GM18858 (cell line): ENCODE measurements around the gene FOCAD.

Experiments used
- ATAC-seq: cut with Tn5 transposase; IDR thresholded peaks from one replicate; pipeline ENCODE4 v1.9.1; 2021; ENCODE audit not compliant: unreplicated experiment

The FOCAD gene

DNA sequence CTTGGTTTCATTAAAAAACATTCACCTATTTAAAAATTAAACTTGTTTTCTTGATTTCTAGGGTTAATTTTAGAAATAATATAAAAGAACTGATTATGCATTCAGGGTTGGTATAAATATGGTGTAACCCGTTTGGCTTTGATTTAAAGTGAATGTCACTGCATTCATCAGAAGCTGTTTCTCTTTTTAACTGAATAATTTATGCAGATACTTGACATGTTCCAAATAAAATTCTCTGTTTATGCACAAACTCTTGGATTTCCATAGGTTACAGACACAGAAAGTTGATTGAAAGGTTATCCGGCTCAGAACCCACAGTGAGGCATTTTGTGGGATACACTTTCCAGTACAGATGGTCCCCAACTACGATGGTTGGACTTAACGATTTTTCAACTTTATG is 186.1 kb downstream of the FOCAD start:
- ATAC-seq: no peak

DNA sequence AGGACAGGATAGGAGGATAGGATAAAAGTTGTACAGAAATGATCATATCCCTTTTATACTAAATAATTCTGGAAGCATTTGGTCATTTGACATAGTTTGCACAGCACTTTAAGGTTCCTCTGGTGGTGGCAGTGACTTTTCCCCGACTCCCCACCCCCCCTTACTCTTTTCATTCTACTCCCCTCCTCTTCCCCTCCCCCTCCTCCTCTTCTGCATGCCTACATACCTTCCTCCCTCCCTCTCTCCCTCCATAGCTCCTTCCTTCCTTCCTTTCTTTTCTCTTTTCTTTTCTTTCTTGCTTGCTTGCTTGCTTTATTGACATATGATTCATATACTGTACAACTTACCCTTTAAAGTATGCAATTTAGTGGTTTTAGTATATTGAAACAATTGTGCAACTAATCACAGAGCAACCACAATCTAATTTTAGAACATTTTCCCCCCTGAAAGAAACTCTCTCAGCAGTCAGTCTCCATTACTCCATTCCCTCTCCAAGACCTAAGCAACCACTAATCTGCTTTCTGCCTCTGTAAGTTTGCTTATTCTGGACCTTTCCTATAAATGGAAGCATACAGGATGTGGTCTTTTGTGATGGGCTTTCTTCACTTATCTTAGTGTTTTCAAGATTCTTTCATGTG is 188.4 kb downstream of the FOCAD start:
- ATAC-seq: no peak

DNA sequence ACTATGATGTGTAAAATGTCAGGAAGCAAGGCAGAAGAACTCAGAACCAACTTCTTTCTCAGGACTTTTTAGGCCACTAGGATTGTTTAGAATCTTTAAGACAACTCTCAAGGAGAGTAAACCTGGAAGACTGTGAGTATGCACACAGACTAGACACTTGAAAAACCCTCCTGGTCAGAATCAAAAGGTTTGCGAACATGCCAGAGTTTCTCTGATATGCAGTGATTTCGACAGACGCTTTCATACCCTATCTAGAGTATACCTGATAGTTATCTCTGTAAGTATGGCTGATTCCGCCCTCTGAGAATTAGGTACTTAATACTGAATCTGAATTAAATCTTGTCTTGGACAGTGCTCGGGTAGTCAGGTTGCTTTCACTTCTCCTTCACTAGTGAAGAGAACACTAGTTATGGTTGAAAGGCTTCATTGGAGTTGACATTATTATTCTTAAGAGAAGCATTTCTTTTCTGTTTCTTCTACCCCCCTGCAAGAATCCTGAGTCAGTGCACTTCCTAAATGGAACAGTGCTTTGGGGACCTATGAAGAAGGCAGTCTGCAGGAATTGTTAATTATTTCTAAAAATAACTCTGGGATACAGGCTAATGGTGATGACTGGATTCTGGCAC is 189.3 kb downstream of the FOCAD start:
- ATAC-seq: no peak

DNA sequence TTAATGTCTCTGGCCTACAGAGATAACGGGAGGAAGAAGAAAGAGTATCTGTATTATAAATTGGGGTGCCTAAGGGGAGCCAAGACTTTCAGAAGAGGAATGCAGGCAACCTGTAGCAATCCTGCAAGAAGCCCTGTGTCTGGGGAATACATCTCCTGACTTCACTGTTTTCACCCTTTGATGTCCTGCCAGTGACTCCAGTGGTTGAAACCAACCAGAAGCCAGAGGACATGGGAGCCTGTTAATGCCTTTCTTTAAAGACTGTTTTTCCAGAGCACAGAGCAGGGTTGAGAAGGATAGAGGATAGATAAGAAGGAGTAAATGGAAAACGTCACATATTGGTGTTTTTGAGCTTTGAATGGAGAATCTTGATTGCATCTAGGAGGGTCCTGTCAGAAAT is 196.2 kb downstream of the FOCAD start:
- ATAC-seq: no peak

DNA sequence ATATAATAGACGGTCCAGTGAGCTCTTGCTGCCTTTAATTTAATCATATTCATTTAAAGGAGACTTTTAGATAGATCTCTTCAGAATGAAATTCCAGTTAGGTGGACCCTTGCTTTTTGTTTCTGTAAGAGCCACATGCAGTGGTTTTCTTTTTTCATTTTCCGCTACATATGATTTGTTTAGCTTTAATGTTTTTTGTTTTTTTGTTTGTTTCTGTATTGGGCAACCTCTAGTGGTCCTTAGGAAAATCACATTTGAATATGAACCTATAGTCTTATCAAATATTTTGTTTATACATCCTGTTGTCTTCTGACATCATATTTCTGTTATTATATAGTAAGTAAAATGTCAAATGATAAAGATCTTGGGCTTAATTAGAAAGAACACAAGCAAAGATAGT is 196.6 kb downstream of the FOCAD start:
- no peak for ATAC-seq

DNA sequence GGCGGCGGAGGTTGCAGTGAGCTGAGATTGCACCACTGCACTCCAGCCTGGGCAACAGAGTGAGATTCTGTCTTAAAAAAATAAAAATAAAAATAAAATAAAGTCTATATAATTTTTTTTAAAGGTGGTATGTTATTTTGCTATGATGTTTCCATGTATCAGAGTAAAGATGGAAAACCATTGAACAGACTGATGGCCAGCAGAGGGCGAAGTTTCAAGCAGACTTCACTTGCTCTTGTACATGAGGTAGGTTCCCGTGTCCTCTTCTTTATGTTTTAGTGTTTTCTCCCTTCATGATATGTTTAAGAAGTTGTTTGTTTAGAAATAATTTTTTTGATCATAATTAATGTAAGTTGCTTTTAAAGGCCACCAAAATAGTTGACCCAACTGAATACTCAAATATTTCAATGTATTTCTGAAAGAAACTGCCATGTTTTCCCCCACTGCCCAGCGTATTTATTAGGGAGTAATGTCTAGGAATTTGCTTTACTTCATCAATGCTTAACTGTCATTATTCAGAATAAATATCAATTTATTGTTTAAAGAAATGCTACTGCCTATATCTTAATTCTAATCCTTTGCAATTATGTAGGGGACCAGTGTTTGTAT is 201.0 kb downstream of the FOCAD start:
- peak; percentile 69 for ATAC-seq

DNA sequence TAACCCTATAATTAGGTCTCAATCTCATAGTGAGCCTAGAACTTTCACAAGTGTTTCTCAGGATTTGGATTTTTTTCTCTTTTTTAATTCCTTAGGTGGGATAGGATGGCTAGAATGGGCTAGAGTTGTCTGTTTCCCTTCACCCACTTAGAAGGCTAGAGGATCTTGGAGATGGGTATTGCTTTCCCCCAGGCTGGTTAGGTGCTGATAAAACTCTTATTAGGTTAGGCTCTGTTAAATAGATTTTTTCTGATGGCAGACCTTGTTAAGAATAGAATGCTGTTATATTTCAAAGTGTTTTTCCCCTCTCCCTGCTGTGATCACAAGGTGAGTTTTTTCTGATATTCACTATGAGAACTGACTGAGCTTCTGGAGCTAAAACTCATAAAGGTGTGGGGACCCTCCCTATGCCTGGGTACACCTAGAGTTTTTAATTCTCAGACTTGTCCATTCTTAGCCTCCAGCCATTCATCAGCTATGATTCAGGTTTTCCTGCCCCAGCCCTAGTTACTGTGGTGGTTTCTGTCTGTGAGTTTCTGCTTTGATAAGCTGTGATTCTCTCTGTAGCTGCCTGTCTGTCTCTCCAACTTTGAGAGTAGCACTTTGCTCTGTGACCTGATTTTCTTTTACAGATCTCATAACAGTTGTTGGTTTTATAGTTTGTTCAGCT is 215.0 kb downstream of the FOCAD start:
- no peak for ATAC-seq

DNA sequence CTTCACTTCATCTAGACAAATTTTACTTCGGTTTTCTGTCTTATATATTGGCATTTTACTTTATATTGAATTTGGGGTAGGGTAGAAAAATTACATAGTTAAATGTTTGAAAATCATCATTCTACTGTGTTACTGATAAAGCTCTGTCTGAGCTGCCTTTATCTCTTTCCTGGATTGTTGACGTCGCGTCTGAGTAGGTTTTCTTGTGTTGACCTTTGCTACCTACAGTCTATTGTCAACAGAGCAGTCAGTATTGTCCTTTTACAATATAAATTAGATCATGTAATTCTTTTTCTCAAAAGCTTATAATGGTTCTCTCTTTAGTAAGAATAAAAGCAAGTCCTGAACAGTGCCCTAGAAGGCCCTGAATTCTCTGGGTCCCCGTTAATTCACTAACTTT is 219.2 kb downstream of the FOCAD start:
- ATAC-seq: no peak

DNA sequence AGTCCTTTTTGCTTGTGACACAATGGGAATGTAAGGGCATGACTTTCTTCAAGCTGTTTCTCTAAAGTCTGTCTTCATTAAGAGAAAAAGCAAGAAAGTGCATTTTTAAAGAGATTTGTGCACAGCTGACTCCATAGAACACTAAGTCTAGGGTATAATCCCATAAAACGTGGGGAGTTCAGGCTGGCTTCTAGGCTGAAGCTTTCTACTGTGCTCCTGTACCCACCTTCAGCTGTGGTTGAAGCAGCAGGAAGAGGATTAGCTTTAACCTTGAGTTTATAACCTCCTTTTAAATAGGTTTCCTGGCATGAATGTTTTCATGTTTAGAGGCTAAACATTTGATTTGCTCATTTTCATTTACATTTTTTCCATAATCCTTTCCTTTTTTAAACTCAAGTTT is 220.9 kb downstream of the FOCAD start:
- no peak for ATAC-seq

DNA sequence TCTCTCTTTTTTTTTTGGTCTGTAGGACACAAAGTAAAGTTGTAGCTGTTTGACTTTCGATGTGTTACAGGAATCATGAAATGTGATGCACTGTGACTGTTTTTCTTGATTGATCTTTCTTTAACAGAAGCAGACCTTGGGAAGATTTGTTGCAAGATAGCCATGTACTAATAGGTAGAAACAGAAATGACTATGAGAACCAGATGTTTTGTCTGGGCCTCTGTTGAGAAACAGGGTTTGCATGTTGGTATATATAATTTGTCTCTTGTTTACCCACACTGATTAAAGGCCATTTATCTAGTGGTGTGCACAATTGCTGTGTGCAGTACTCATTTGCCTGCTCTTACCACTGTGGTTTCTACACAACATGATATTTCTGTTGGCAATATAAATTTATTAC is 222.3 kb downstream of the FOCAD start:
- ATAC-seq: no peak

DNA sequence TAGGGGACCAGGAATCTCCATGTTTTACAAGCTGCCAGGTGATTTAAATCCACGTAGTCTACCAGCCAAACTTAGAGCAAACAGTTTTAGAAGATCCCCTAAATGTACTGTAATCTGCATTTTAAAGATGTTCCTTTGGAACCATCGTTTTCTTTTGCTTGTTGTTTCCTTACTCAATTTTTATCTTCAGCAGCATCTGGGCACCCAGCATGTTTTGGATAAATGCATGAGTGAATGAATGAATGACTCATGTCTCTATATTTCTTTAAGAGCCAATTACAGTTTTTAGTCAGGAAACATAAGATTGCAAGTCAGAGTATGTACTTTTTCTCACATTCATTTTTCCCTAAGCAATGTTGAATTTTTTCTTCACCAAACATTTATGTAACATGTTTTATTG is 224.4 kb downstream of the FOCAD start:
- no peak for ATAC-seq

DNA sequence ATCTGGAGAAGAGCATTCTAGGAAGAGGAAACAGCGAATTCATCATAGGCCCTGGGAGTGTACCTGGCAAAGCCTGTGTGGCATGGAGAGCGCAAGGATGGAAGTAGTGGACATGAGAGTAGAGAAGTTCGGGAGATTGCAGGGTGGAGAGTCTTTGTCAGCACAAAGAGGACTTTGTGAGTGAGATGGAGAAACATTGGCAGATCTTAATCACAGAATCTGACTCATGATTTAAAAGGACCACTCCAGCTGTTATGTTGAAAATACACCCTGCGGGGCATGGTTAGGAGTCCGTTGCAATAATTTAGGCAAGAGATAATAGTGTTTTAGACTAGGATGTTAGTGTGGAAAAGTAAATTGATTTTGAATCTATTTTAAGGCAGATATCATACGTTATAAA is 230.5 kb downstream of the FOCAD start:
- no peak for ATAC-seq

DNA sequence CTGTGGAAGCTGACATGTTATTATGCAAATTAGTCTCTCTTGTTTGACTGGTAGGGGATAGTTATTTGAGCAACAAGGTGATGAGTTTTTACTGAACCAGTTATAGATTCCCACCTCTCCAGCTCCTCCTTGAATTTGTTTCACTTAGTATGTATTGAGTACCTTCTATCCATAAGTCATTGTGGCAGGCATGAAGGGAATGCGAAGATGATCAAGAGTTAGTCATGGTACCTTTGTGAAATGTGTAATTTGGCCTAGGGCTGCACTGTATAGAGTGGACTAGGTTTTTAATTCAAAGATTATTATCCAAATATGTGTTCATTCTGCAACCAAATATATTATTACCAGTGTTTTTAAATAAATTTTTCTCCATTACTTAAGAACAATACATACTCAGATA is 237.3 kb downstream of the FOCAD start:
- ATAC-seq: no peak

DNA sequence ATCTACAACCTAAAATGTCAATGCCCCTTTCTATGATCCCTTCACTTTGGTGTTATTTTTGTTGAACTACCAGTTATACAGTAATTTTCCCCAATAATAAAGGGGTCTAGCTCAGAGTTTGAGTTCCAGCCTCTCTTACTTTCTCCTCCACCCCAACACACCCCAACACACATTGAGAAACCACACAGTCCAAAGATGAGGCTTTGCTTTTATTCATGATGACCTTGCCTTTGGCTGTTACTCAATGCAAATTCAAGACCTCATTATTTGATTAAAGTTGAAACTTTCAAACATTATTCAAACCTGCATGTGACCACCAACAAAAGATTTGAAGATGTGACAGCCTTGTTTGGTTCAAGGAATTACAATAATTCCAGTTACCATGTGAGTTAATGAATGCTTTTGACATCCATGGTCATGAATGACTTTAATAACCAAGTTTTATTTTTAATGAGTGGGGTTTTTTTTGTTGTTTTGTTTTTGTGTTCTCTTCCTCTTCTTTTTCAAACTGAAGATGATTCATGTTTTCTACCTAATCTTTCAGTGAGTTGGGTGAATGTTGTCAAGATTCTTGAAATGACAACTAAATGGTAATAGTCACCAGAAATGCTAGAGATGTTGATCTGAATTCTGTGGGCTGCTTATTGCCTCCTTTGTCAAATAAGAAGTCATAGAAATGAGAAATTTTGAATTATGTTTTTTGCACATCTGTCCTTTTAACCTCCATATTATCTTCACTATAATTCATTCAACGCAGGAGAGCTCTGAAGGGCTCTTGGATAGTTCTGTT is 241.4 kb downstream of the FOCAD start:
- ATAC-seq: no peak

DNA sequence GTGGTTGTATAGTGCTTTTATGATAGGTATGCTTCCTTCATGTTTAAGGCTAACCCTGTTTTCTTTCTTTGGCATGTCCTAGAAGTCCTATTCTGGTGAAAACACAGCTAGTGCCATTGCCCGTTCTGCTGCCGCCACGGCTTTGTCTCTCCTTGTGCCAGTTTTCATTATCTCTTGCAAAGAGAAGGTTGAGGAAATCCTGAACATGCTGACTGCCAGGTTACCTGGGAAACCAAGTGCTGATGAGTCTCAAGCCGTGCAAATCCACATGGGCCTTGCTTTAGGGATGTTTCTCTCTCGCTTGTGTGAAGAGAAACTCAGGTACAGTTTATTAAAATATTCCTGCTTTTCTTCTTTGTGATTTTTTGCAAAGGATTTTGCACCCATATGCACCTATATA is 245.2 kb downstream of the FOCAD start:
- ATAC-seq: no peak

DNA sequence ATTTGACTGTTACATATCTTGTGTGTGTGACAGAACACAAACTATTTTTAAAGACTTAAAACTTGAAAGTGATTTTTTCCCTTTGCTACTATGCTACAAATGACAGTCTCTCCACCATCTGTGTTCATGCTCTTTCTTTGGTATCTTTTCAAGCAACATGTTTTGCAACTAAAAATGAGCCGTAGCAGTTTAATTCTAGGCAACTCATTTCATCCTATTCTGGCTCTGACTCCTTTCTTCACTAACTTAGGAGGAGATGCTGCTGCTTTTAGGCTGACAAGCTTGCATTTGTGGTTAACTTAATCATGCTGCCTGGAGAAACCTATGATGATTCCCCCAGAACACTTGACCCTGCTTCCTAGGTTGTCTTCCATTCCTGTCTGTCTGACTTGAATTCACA is 246.8 kb downstream of the FOCAD start:
- no peak for ATAC-seq

DNA sequence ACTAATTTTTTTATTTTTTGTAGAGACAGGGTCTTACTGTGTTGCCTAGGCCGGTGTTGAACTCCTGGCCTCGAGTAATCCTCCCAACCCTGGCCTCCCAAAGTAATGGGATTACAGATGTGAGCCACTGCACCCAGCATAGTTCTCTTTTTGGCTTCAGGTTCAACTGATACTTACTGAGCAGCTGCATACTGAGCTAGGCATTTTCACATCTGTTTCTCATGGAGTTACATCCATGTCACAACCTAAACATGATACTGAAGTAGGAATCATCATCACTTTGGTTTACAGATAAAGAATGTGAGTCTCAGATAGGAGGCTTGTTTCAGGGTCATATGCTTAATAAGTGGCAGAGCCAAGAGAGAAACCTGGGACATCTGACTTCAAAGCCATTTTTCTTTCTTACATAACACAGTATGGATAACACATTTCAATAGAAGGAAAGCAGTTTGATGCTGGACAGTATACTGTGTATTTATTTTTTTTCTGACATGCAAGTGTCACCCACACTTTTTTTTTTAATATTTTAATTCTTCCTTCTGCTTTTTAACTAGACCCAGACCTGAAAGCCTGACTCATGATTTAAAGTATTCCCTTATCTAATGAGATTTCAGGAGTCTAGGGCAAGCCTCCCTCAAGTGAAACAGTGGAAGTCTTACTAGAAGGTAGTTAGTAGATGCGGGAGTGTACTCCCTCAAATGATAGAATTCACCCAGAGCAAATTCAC is 256.6 kb downstream of the FOCAD start:
- ATAC-seq: peak; percentile 13

DNA sequence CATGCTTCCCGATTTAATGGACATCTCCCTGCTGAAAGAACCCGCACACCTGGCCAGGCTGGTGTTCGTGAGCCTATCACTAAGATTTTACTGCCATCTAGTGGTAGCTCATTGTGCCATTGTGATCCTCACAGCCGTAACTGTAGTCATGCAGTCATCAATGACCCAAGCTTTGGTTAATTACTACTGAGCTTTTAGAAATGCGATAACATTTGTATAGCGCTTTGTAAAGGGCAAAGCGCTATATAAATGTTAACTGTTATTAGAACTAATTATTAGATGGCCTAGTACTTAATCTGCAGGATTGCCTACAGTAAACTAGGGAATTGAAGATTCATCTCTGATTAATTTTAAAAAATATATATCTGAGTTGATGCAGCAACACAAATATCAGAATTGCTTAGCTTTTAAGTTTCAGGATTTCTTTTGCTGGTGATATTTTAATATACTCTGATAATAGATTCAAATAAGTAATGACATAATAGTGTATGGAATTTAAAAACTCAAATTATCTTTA is 257.2 kb downstream of the FOCAD start:
- ATAC-seq: peak; percentile 98

DNA sequence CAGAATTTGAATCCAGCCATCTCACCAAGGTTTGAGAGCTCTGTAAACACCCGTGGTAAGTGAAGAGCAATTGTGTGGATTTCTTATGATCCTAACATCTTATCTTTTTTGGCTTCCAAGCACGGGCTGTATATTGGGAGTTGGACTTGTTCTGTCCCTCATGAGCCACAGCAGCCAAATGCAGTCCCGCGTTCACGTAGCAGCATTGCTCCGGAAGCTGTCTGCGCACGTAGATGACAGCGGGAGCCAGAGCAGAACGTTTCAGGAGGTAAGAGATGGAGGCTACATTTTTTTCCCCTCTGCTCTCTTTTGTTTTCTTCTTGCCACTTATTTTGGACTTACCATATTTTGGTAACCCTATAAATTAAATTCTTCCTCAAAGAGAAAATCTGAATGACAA is 260.4 kb downstream of the FOCAD start:
- no peak for ATAC-seq

DNA sequence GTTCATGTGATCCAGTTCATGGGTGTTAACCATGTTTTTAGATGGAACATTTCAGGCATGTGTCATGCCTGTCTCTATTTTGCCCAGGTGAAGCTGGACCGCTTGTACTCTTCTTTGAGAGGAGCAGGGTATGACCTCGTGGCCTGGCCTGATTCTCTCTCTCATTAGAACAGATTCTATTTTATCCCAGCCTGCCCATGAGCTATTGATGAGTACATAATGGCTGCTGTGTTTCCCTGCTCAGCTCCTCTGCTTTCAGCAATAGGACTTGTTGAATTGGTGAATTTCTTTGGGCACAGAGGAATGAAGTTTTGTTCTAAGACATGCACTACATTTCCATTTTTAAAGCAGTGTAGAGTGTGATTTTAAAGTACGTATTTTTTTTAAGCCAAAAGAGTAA is 261.2 kb downstream of the FOCAD start:
- no peak for ATAC-seq

DNA sequence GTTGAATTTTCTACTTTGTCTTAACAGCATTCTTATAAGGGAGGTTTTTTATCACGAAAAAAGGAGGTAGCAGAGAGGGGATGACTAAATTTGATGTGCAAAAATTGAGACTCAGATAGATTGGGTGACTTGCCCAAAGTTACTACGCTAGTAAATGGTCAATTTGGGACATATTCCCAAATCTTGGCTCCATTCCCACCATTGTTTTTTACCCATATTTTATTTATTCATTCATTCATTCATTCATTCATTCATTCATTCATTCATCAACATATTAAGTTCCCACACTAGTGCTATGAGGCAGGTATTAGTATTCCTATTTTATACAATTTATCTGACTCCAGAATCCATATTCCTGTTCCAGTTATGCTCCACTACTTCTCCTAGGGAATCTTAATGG is 261.8 kb downstream of the FOCAD start:
- ATAC-seq: no peak
